OCI-LY7 (cell line): Measurements from ENCODE around the gene LAMA2. TPM values are rescaled to one million over a fixed set of nuclear protein-coding genes. Genes with fewer than 3 reads are reported as not detected.

ENCODE experiments used
- BruUV-seq: library from RNA; stranded (reverse); fragments of 400-500 nt; replicated peaks from 2 replicates; lab custom pipeline; 2021; lab: Mats Ljungman, UMichigan
- CTCF ChIA-PET: fragments of 300-600 bp; sonication (Branson Sonifier 250); formaldehyde crosslinking; loops from one replicate; lab custom pipeline; 2022; ENCODE audit warnings: antibody characterized with exemption; ENCODE audit not compliant: unreplicated experiment; lab: Charles Lee
- POLR2A ChIA-PET: fragments of 300-600 bp; sonication (Branson Sonifier 250); formaldehyde crosslinking; loops from one replicate; lab custom pipeline; 2022; ENCODE audit warnings: antibody characterized with exemption; lab: Charles Lee
- DNase-seq: peaks from one replicate; pipeline ENCODE4 v3.0.0-alpha.2; 2015; ENCODE audit warnings: low spot score
- H2AFZ ChIP-seq: fragments of 200-600 bp; sonication (generic), shearing (Covaris generic); 2 replicates; pipeline ENCODE4 v1.6.1; 2014; ENCODE audit warnings: mild to moderate bottlenecking, antibody characterized with exemption, low read length, moderate library complexity
- H3K27ac ChIP-seq: fragments of 200-600 bp; sonication (generic); 2 replicates; pipeline ENCODE4 v1.5.1; 2014; ENCODE audit warnings: mixed run types, low read depth, mild to moderate bottlenecking, moderate library complexity, low read length, inconsistent platforms; ENCODE audit not compliant: poor library complexity, severe bottlenecking
- H3K36me3 ChIP-seq: fragments of 200-600 bp; sonication (generic); 2 replicates; pipeline ENCODE4 v1.6.1; 2014; ENCODE audit warnings: mild to moderate bottlenecking, antibody characterized with exemption, low read length, moderate library complexity, mixed read lengths; ENCODE audit not compliant: insufficient read depth
- H3K4me1 ChIP-seq: fragments of 200-600 bp; sonication (generic); 2 replicates; pipeline ENCODE4 v1.5.1; 2014; ENCODE audit warnings: mild to moderate bottlenecking, low read length; ENCODE audit not compliant: insufficient read depth, poor library complexity, severe bottlenecking
- H3K4me2 ChIP-seq: fragments of 200-600 bp; sonication (generic); 2 replicates; pipeline ENCODE4 v1.6.1; 2014; ENCODE audit warnings: mild to moderate bottlenecking, low read length
- H3K4me3 ChIP-seq: fragments of 200-600 bp; sonication (generic); 2 replicates; pipeline ENCODE4 v1.5.1; 2014; ENCODE audit warnings: mild to moderate bottlenecking, low read depth, low read length; ENCODE audit not compliant: poor library complexity, severe bottlenecking
- H3K79me2 ChIP-seq: fragments of 200-600 bp; sonication (generic); 2 replicates; pipeline ENCODE4 v1.6.1; 2016; ENCODE audit warnings: low read depth, mild to moderate bottlenecking, low read length, moderate library complexity, mixed read lengths; ENCODE audit not compliant: insufficient read depth
- H3K9me2 ChIP-seq: fragments of 200-600 bp; sonication (generic); 2 replicates; pipeline ENCODE4 v1.6.1; 2016; ENCODE audit warnings: mild to moderate bottlenecking, low read length, mixed read lengths; ENCODE audit not compliant: insufficient read depth
- H3K9me3 ChIP-seq: fragments of 200-600 bp; sonication (generic); 2 replicates; pipeline ENCODE4 v1.6.1; 2014; ENCODE audit warnings: mild to moderate bottlenecking, mixed run types, low read length, mixed read lengths
- H4K20me1 ChIP-seq: fragments of 200-600 bp; sonication (generic); 2 replicates; pipeline ENCODE4 v1.6.1; 2014; ENCODE audit warnings: mild to moderate bottlenecking, antibody characterized with exemption, low read length, moderate library complexity, mixed read lengths; ENCODE audit not compliant: insufficient read depth
- CTCF ChIP-seq: fragments of 200-600 bp; sonication (generic); conservative IDR thresholded peaks from 2 replicates; pipeline ENCODE4 v1.5.1; 2014; ENCODE audit warnings: mild to moderate bottlenecking, antibody characterized with exemption, low read length, moderate library complexity, mixed read lengths
- EZH2phosphoT487 ChIP-seq: fragments of 200-600 bp; sonication (generic); IDR thresholded peaks from 2 replicates; pipeline ENCODE4 v1.6.1; 2018; ENCODE audit warnings: low read depth, borderline replicate concordance, mild to moderate bottlenecking, mixed run types, antibody characterized with exemption, low read length, moderate library complexity, mixed read lengths
- intact Hi-C: fragments of 100-400 bp; cut with micrococcal nuclease; formaldehyde crosslinking; loops from one replicate; pipeline ENCODE4 v1.10.0; 2022; ENCODE audit not compliant: unreplicated experiment
- total RNA-seq, 2 experiments: library from RNA; depleted of rRNA in 1 of 2; stranded (reverse); fragments of >200 nt in 1 of 2; shearing (Covaris generic) in 1 of 2; gene quantifications; 2 replicates each; pipeline ENCODE4 v1.2.3, GENCODE V29; 2014 to 2022

The LAMA2 gene
- total RNA-seq, 2 experiments from 2014 or later: not detected

GRCh38 chr6:129105035-129105434 lies 222.1 kb downstream of the LAMA2 start:
- Histone ChIP-seq H4K20me1 (no peaks in the 10 kb centered on the region), H3K9me3 (no peaks in the 10 kb centered on the region), H2AFZ (no peak overlapping the region), H3K36me3 (no peaks in the 10 kb centered on the region), H3K4me2 (no peak overlapping the region), H3K27ac (no peak overlapping the region), H3K4me3 (no peak overlapping the region), H3K9me2 (no peaks in the 10 kb centered on the region), H3K4me1 (no peaks in the 10 kb centered on the region), H3K79me2 (no peaks in the 10 kb centered on the region)
- no TSS peak for BruUV-seq
- TF ChIP-seq CTCF (no peak), EZH2phosphoT487 (no peak)
- POLR2A ChIA-PET: interaction anchor here (1.0 to 1.8 kb wide), 3 partner anchors 11 to 61 kb away, joined by 3 to 6 read pairs (median 6); no protein-coding TSS in a partner anchor
- intact Hi-C loops: no loop called here
- CTCF ChIA-PET: no interaction called here
- DNase-seq: no peak

GRCh38 chr6:129105793-129106192 lies 222.9 kb downstream of the LAMA2 start:
- H3K9me2 ChIP-seq: no peaks in the 10 kb centered on the region
- H3K27ac ChIP-seq: no peak overlapping the region
- no peak for TF ChIP-seq EZH2phosphoT487
- TF ChIP-seq CTCF: no peak
- CTCF ChIA-PET: no interaction called here
- no TSS peak for BruUV-seq
- POLR2A ChIA-PET: interaction anchor here (0.5 to 1.6 kb wide), 5 partner anchors 17 to 745 kb away, joined by 3 to 6 read pairs (median 3); no protein-coding TSS in a partner anchor
- no peaks in the 10 kb centered on the region for H3K4me1 ChIP-seq
- H3K79me2 ChIP-seq: no peaks in the 10 kb centered on the region
- H3K9me3 ChIP-seq: no peaks in the 10 kb centered on the region
- DNase-seq: no peak
- no peaks in the 10 kb centered on the region for H4K20me1 ChIP-seq
- H2AFZ ChIP-seq: no peak overlapping the region
- no peaks in the 10 kb centered on the region for H3K36me3 ChIP-seq
- no peak overlapping the region for H3K4me2 ChIP-seq
- H3K4me3 ChIP-seq: no peak overlapping the region
- intact Hi-C loops: no loop called here

GRCh38 chr6:129108337-129108736 lies 225.4 kb downstream of the LAMA2 start:
- Histone ChIP-seq H3K27ac (no peak overlapping the region), H3K79me2 (no peaks in the 10 kb centered on the region), H3K9me3 (no peaks in the 10 kb centered on the region), H3K4me3 (no peak overlapping the region), H3K4me2 (no peak overlapping the region), H3K36me3 (no peaks in the 10 kb centered on the region), H4K20me1 (no peaks in the 10 kb centered on the region), H2AFZ (no peak overlapping the region), H3K4me1 (no peaks in the 10 kb centered on the region), H3K9me2 (no peaks in the 10 kb centered on the region)
- intact Hi-C loops: no loop called here
- no TSS peak for BruUV-seq
- POLR2A ChIA-PET: interaction anchor here (0.6 to 1.1 kb wide), 2 partner anchors 10 to 14 kb away, joined by 3 read pairs; no protein-coding TSS in a partner anchor
- no peak for DNase-seq
- TF ChIP-seq CTCF (no peak), EZH2phosphoT487 (no peak)
- CTCF ChIA-PET: no interaction called here
